Gastrocnemius medialis (tissue), 4 donors: Measurements from ENCODE around the gene SHB. TPM values are rescaled to one million over a fixed set of nuclear protein-coding genes. Genes with fewer than 3 reads are reported as not detected.

ENCODE experiments used
- ATAC-seq, 2 donors: fragments of 150-250 bp; one replicate each; pipeline ENCODE4 v1.9.1; 2016
- DNase-seq, 2 donors: peaks; one replicate each; pipeline ENCODE4 v3.0.0-alpha.2; 2019
- H3K27ac ChIP-seq, 4 donors: fragments of 200-600 bp; sonication (generic); 1 replicate in 1 of 4; 2 replicates in 3 of 4; pipeline ENCODE4 v1.5.1; 2016 to 2018; ENCODE audit warnings: mild to moderate bottlenecking in 2 of 4, moderate library complexity in 1 of 4
- H3K27me3 ChIP-seq, 3 donors: fragments of 200-600 bp; sonication (generic) in 2 of 3; 1 replicate in 1 of 3; 2 replicates in 2 of 3; pipeline versions ENCODE4 v1.5.1 to v1.6.0; 2016 to 2019; ENCODE audit warnings: mild to moderate bottlenecking in 1 of 3, moderate library complexity in 1 of 3
- H3K36me3 ChIP-seq, 2 donors: fragments of 200-600 bp; sonication (generic) in 1 of 2; one replicate each; pipeline ENCODE4 v1.5.1; 2017 to 2018
- H3K4me1 ChIP-seq, 2 donors: fragments of 200-600 bp; sonication (generic) in 1 of 2; one replicate each; pipeline ENCODE4 v1.5.1; 2016 to 2017; ENCODE audit warnings: mild to moderate bottlenecking in 2 of 2
- H3K4me3 ChIP-seq, 4 donors: fragments of 200-600 bp; sonication (generic) in 3 of 4; 1 replicate in 1 of 4; 2 replicates in 3 of 4; pipeline ENCODE4 v1.5.1; 2016 to 2019; ENCODE audit warnings: mild to moderate bottlenecking in 2 of 4
- H3K9me3 ChIP-seq, 3 donors: fragments of 200-600 bp; sonication (generic) in 2 of 3; 1 replicate in 1 of 3; 2 replicates in 2 of 3; pipeline ENCODE4 v1.5.1; 2016 to 2019
- CTCF ChIP-seq, 5 experiments: fragments of 450-650 bp in 3 of 5; fragments of 200-600 bp in 2 of 5; sonication (generic) in 2 of 5; IDR thresholded peaks in 4 of 5; conservative IDR thresholded peaks in 1 of 5; 1 replicate in 4 of 5; 2 replicates in 1 of 5; pipeline ENCODE4 v1.5.1; 2016 to 2019; ENCODE audit warnings: antibody characterized with exemption in 5 of 5, mild to moderate bottlenecking in 3 of 5, moderate library complexity in 3 of 5
- POLR2A ChIP-seq, 2 donors: fragments of 450-650 bp; IDR thresholded peaks; one replicate each; pipeline ENCODE4 v1.6.1; 2017; ENCODE audit warnings: antibody characterized with exemption in 2 of 2, mild to moderate bottlenecking in 2 of 2, moderate library complexity in 2 of 2
- in situ Hi-C, 4 donors: fragments of 200-750 bp; cut with MboI; loops; one replicate each; pipeline versions ENCODE4 v1.15.0 to v1.8.0; 2017; ENCODE audit warnings: low sequenced_read_pairs in 4 of 4
- intact Hi-C: fragments of 100-400 bp; cut with DNase I; formaldehyde crosslinking; loops from one replicate; pipeline ENCODE4 v1.15.1; 2023; ENCODE audit warnings: low total_unique reads
- total RNA-seq, 4 donors: library from RNA; depleted of rRNA; stranded (reverse); fragments of >200 nt; gene quantifications; one replicate each; pipeline versions ENCODE4 v1.1.0 to v1.2.3, GENCODE V29; 2016

SHB gene
- total RNA-seq, 4 donors from 2014 or later, result 1.2 to 6.1 (median 4.6) TPM

DNA sequence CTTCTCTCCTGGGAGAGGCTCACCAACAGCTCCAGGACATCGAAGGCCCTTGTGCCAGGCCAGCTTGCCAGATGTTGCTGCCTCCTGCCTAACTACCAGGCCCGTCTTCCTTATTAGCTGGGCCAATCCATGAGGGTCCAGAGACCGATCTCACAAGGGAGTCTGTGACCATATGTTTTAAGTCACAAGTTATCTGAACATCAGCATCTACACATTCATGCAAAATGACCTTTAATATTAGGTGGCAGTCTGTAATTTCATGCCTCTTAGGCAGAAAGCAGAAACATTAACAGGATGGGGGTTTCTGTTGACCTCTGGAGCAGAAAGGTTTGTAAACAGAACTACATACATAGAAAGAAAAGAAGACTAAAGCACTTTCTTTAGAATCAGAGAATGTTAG lies 90.0 kb downstream of the SHB start:
- H3K27ac ChIP-seq, result no peak overlapping the region
- H3K9me3 ChIP-seq, result no peaks in the 10 kb centered on the region
- TF ChIP-seq POLR2A (IDR thresholded peaks at IDR 0.05) (no peak), CTCF (IDR thresholded peaks at IDR 0.05 in 4 of 5, conservative IDR thresholded peaks at IDR 0.05 in 1 of 5) (no peak)
- ATAC-seq, result no peak
- no peak for DNase-seq
- H3K4me1 ChIP-seq, result no peaks in the 10 kb centered on the region
- intact Hi-C loops, result no loop called here
- no peak overlapping the region for H3K4me3 ChIP-seq
- H3K36me3 ChIP-seq, result no peaks in the 10 kb centered on the region
- in situ Hi-C loops, result loop anchor here in 1 of 4 donors (10.0 kb wide), 1 partner anchor 64 kb away; no protein-coding TSS in a partner anchor
- H3K27me3 ChIP-seq, result no peaks in the 10 kb centered on the region

- no peaks in the 10 kb centered on the region for H3K9me3 ChIP-seq
- H3K4me1 ChIP-seq, result no peaks in the 10 kb centered on the region
- H3K27me3 ChIP-seq, result no peaks in the 10 kb centered on the region
- intact Hi-C loops, result no loop called here
- in situ Hi-C loops, result loop anchor here in 1 of 4 donors (10.0 kb wide), 1 partner anchor 64 kb away; no protein-coding TSS in a partner anchor
- no peak overlapping the region for H3K27ac ChIP-seq
- no peak overlapping the region for H3K4me3 ChIP-seq
- ATAC-seq, result no peak
- TF ChIP-seq CTCF (IDR thresholded peaks at IDR 0.05 in 4 of 5, conservative IDR thresholded peaks at IDR 0.05 in 1 of 5) (no peak), POLR2A (IDR thresholded peaks at IDR 0.05) (no peak)
- DNase-seq, result no peak
- no peaks in the 10 kb centered on the region for H3K36me3 ChIP-seq
Observed at GRCh38 chr9:37978481-37978864, 90.6 kb downstream of the SHB start.

- DNase-seq, result no peak
- in situ Hi-C loops (loop anchor here in 1 of 4 donors (10.0 kb wide), 1 partner anchor 63 kb away; no protein-coding TSS in a partner anchor), intact Hi-C loops (no loop called here)
- H3K4me3 ChIP-seq, result no peak overlapping the region
- H3K27ac ChIP-seq, result no peak overlapping the region
- TF ChIP-seq CTCF (IDR thresholded peaks at IDR 0.05 in 4 of 5, conservative IDR thresholded peaks at IDR 0.05 in 1 of 5) (no peak), POLR2A (IDR thresholded peaks at IDR 0.05) (no peak)
- H3K9me3 ChIP-seq, result no peaks in the 10 kb centered on the region
- no peak for ATAC-seq
- no peaks in the 10 kb centered on the region for H3K27me3 ChIP-seq
- H3K36me3 ChIP-seq, result no peaks in the 10 kb centered on the region
- H3K4me1 ChIP-seq, result no peaks in the 10 kb centered on the region
Observed at GRCh38 chr9:37977851-37978480, 91.1 kb downstream of the SHB start.

DNA sequence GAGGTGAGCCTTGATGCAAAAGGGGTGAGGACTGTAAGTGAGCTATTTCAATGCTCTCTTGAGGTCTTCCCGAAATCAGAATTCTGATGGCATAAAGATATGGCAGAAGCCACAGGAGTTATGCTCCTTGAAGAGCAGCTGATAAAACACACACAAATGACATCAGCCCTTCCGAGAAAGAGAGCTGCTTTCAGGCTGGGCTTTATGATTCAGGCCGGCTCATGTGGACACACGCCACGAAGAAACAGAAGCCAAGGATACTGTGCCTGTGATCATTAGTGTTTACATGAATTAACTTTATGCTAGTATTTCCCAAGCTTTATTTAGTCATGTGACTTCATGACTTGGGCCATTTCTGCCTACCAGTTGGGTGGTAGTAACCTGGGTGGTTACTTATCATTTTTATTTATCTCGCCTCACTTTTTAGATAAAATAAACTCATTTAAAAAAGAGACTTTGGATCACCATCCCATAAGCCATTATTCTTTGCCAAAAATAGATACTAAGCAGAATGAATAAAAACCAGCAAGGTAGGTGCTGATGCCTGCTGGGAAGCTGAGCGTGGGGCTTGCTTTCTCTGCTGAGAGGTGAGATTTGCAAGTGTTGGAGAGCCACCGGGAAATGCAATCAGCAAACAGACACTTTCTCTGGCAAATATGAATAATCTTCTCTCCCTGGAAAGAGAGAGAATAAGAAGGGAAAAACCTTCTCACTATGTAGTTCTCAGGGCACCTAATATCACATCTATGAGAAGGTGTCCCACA lies 92.1 kb downstream of the SHB start:
- intact Hi-C loops (no loop called here), in situ Hi-C loops (loop anchor here in 1 of 4 donors (10.0 kb wide), 1 partner anchor 62 kb away; no protein-coding TSS in a partner anchor)
- no peak for ATAC-seq
- TF ChIP-seq CTCF (IDR thresholded peaks at IDR 0.05 in 4 of 5, conservative IDR thresholded peaks at IDR 0.05 in 1 of 5) (no peak), POLR2A (IDR thresholded peaks at IDR 0.05) (no peak)
- H3K36me3 ChIP-seq, result no peaks in the 10 kb centered on the region
- no peak for DNase-seq
- no peaks in the 10 kb centered on the region for H3K9me3 ChIP-seq
- no peaks in the 10 kb centered on the region for H3K4me1 ChIP-seq
- no peak overlapping the region for H3K27ac ChIP-seq
- H3K27me3 ChIP-seq, result no peaks in the 10 kb centered on the region
- H3K4me3 ChIP-seq, result no peak overlapping the region
